RWPE2 (cell line): ENCODE results near the gene EIF3A.

ENCODE experiments used
- ATAC-seq: fragments of 200-7000 bp; cut with Tn5 transposase; 3 replicates; pipeline ENCODE4 v1.9.1; 2021; ENCODE audit warnings: low read depth
- DNase-seq: peaks from one replicate; pipeline ENCODE4 v3.0.0-alpha.2; 2020; ENCODE audit warnings: low spot score
- H3K27ac ChIP-seq: fragments of 450-650 bp; 2 replicates; pipeline ENCODE4 v1.5.1; 2017; ENCODE audit warnings: mild to moderate bottlenecking; ENCODE audit not compliant: poor library complexity, severe bottlenecking
- H3K27me3 ChIP-seq: fragments of 250-450 bp; sonication (Bioruptor Pico); 2 replicates; pipeline ENCODE4 v1.5.1; 2021; ENCODE audit warnings: mild to moderate bottlenecking, moderate library complexity; ENCODE audit not compliant: insufficient read depth, poor library complexity, severe bottlenecking
- H3K36me3 ChIP-seq: fragments of 250-450 bp; sonication (Bioruptor Pico); 2 replicates; pipeline ENCODE4 v1.5.1; 2020; ENCODE audit warnings: low read depth, mild to moderate bottlenecking, moderate library complexity
- H3K4me1 ChIP-seq: fragments of 250-450 bp; sonication (Bioruptor Pico); 2 replicates; pipeline ENCODE4 v1.5.1; 2021; ENCODE audit warnings: mild to moderate bottlenecking, moderate library complexity; ENCODE audit not compliant: insufficient read depth, poor library complexity, severe bottlenecking
- H3K4me3 ChIP-seq: fragments of 250-450 bp; sonication (Bioruptor Pico); 2 replicates; pipeline ENCODE4 v1.5.1; 2021; ENCODE audit warnings: mild to moderate bottlenecking, moderate library complexity; ENCODE audit not compliant: severe bottlenecking
- H3K9me3 ChIP-seq: fragments of 250-450 bp; sonication (Bioruptor Pico); 2 replicates; pipeline ENCODE4 v1.5.1; 2021; ENCODE audit warnings: mild to moderate bottlenecking, moderate library complexity; ENCODE audit not compliant: severe bottlenecking
- TF ChIP-seq, protein P1 (sequence below): fragments of 450-650 bp; IDR thresholded peaks from one replicate; pipeline ENCODE4 v1.5.1; 2017; ENCODE audit warnings: mild to moderate bottlenecking, moderate library complexity; ENCODE audit not compliant: poor library complexity, severe bottlenecking

The EIF3A gene

DNA sequence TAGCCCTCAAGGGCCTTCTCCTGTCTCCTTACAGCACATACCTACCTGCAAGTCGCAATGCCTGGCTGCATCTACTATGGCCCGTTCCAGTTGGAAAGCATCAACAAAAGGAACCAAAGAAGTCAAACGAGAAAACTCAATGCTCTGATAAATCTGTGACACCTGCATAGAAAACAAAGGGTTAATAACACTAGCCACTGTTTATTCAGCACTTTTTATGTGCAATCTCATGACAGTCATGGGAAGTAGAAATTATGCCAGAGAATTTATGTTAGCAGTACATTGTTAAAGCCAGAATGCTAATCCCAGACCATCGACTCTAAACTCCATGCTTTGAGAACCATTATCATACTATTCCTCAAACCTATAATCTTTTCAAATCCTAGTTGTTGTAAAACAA lies 21.1 kb downstream of the EIF3A start:
- Histone ChIP-seq H3K27me3 (no peaks in the 10 kb centered on the region), H3K4me1 (no peaks in the 10 kb centered on the region), H3K36me3 (peaks cover 99% of the 10 kb centered on the region), H3K27ac (no peak overlapping the region), H3K4me3 (no peak overlapping the region), H3K9me3 (no peaks in the 10 kb centered on the region)
- TF ChIP-seq, protein P1, sequence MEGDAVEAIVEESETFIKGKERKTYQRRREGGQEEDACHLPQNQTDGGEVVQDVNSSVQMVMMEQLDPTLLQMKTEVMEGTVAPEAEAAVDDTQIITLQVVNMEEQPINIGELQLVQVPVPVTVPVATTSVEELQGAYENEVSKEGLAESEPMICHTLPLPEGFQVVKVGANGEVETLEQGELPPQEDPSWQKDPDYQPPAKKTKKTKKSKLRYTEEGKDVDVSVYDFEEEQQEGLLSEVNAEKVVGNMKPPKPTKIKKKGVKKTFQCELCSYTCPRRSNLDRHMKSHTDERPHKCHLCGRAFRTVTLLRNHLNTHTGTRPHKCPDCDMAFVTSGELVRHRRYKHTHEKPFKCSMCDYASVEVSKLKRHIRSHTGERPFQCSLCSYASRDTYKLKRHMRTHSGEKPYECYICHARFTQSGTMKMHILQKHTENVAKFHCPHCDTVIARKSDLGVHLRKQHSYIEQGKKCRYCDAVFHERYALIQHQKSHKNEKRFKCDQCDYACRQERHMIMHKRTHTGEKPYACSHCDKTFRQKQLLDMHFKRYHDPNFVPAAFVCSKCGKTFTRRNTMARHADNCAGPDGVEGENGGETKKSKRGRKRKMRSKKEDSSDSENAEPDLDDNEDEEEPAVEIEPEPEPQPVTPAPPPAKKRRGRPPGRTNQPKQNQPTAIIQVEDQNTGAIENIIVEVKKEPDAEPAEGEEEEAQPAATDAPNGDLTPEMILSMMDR = no peak
- no peak for DNase-seq
- ATAC-seq = no peak

DNA sequence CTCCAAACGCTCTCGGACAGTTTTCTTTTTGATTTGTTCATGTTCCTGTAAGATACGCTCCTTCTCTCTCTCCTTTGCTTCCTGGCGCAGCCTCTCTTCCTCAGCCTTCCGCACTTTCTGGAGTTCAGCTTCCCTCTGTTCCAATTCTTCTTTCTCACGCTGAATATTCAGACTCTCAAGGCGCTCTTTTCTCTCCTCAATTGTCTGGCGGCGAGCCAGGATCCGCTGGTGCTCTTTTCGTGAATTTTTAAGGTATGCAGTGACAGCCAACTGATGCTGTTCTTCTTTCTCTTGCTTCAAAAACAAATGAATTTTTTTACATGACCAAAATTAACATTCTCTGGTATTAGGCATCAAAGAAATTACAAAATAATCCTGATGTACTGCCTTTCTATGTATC lies 22.6 kb downstream of the EIF3A start:
- no peak for DNase-seq
- no peak overlapping the region for H3K27ac ChIP-seq
- TF ChIP-seq, protein P1 = no peak

DNA sequence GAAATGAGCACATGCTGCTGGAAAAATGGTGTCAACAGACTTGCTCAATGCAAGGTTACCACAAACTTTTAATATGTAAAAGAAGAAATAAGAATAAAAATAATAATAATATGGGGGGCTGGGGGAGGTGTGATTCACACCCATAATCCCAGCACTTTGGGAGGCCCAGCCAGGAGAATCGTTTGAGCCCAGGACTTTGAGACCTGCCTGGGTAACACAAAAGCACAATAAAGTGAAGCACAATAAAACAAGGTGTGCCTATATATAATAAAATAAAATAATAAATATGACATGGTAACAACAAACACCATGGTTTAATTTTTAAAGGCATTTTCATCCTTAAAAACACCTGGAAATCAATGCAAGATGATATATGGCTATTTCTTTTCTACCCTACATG lies 25.1 kb downstream of the EIF3A start:
- Histone ChIP-seq H3K27ac (no peak overlapping the region), H3K4me1 (no peaks in the 10 kb centered on the region), H3K9me3 (no peaks in the 10 kb centered on the region), H3K36me3 (peaks cover 100% of the 10 kb centered on the region), H3K4me3 (no peak overlapping the region), H3K27me3 (no peaks in the 10 kb centered on the region)
- ATAC-seq (no peak), DNase-seq (no peak)
- TF ChIP-seq, protein P1 = no peak

More for the DNA sequence above, 22.6 kb downstream of the EIF3A start:
- ATAC-seq = no peak
- H3K4me3 ChIP-seq = no peak overlapping the region
- H3K4me1 ChIP-seq = no peaks in the 10 kb centered on the region
- H3K27me3 ChIP-seq = no peaks in the 10 kb centered on the region
- peaks cover 99% of the 10 kb centered on the region for H3K36me3 ChIP-seq
- no peaks in the 10 kb centered on the region for H3K9me3 ChIP-seq

GRCh38 chr10:119051775-119052174 lies 28.8 kb downstream of the EIF3A start:
- no peaks in the 10 kb centered on the region for H3K27me3 ChIP-seq
- no peaks in the 10 kb centered on the region for H3K9me3 ChIP-seq
- no peaks in the 10 kb centered on the region for H3K4me1 ChIP-seq
- no peak for ATAC-seq
- peaks cover 99% of the 10 kb centered on the region for H3K36me3 ChIP-seq
- no peak overlapping the region for H3K27ac ChIP-seq
- TF ChIP-seq, protein P1 = no peak
- H3K4me3 ChIP-seq = no peak overlapping the region
- no peak for DNase-seq

DNA sequence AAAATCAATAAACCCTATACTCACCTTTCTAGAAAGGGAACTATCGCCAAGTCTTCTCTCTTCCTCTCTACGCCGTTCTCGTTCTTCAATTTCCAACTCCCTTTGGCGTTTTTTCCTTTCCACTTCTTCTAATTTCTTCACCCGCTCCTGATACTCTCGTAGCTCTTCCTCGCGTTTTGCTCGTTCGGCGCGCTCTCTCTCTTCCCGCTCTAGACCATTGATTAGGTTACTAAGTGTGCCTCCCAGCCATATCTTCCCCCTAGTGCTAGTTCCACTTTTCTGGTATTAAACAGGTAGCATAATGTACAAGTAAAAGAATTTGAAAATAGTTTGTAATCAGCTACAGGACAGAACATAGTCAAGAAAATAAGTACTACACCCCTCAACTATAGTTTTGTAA lies 30.8 kb downstream of the EIF3A start:
- TF ChIP-seq, protein P1 = no peak
- peaks cover 99% of the 10 kb centered on the region for H3K36me3 ChIP-seq
- DNase-seq = no peak
- no peaks in the 10 kb centered on the region for H3K4me1 ChIP-seq
- no peak overlapping the region for H3K4me3 ChIP-seq
- ATAC-seq = no peak
- no peak overlapping the region for H3K27ac ChIP-seq
- H3K9me3 ChIP-seq = no peaks in the 10 kb centered on the region
- no peaks in the 10 kb centered on the region for H3K27me3 ChIP-seq
